Fibroblast of pulmonary artery (primary cell): ENCODE data around the gene TPST1.
"Not testable (repeated sequence)": the region's sequence is repeated elsewhere in the genome, so short reads cannot be mapped to it uniquely, and the experiment has no call there.

ENCODE experiments used
- DNase-seq: peaks from one replicate; pipeline ENCODE4 v3.0.0-alpha.2; 2010; ENCODE audit warnings: low read depth
- H3K4me3 ChIP-seq: replicated peaks from 2 replicates; pipeline ENCODE4 v1.5.1; 2011; ENCODE audit warnings: low read depth, mild to moderate bottlenecking, control low read depth, low read length, moderate library complexity
- TF ChIP-seq, protein P1 (sequence below): IDR thresholded peaks from 2 replicates; pipeline ENCODE4 v1.5.1; 2011; ENCODE audit warnings: mild to moderate bottlenecking, control low read depth, low read length, inconsistent platforms; ENCODE audit errors: missing control alignments

TPST1 gene

DNA sequence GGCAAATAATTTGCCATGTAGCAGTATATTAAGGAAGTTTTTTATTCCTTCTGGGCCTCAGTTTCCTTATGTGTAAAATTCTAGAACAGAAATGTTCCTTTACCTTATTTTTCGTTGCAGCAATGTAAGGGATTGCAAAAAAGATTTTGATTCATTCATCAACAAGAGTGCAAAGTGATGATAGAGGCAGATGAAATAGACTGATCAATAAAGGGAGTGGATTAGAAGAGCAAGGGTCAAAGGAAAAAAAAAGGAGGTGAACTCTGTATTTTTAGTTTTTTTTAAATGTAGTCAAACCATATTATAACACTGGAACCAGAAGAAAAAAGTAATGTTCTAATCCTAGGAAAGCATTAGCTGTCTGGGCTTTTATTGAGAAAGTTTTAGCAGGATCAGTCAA, 14.7 kb downstream of the TPST1 start:
- TF ChIP-seq, protein P1, sequence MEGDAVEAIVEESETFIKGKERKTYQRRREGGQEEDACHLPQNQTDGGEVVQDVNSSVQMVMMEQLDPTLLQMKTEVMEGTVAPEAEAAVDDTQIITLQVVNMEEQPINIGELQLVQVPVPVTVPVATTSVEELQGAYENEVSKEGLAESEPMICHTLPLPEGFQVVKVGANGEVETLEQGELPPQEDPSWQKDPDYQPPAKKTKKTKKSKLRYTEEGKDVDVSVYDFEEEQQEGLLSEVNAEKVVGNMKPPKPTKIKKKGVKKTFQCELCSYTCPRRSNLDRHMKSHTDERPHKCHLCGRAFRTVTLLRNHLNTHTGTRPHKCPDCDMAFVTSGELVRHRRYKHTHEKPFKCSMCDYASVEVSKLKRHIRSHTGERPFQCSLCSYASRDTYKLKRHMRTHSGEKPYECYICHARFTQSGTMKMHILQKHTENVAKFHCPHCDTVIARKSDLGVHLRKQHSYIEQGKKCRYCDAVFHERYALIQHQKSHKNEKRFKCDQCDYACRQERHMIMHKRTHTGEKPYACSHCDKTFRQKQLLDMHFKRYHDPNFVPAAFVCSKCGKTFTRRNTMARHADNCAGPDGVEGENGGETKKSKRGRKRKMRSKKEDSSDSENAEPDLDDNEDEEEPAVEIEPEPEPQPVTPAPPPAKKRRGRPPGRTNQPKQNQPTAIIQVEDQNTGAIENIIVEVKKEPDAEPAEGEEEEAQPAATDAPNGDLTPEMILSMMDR = no peak
- DNase-seq = no peak
- no peak overlapping the region for H3K4me3 ChIP-seq

DNA sequence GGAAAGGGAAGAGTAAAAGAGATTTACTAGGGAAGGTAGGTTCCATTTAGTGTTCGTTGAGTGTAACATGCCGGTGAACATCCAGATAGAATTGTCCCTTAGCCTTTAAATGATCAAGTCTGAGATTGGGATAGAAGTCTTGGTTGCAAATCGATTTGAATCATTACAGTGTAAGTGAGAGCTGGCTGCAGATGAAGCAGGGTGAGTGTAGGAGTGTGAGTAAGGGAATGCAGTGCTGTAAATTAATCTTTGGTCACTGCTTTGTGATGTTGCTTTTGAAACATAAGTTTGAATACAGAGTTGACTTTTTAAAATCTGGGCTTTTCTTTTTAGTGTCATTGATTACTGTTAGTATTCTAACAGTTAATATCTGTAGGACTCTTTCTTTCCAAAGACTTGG, 16.3 kb downstream of the TPST1 start:
- DNase-seq = no peak
- H3K4me3 ChIP-seq = no peak overlapping the region
- TF ChIP-seq, protein P1 = no peak

DNA sequence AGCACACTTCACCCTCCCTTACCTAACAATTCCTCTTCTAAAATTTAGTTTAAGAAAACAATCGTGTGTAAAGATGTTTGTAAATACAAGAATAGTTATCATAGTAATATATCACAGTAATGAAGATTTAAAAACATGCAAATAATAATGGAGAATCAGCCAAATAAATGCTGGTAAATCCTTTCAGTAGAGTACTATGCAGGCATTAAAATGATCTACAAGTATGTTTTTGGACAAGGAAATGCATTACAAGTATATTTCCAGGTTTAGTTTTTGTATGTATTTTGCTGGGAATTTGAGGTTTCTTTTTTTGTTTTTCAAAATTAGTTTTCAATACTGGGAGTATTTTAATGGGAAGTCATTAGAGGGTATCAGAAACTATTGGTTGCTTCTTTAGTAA, 22.7 kb downstream of the TPST1 start:
- TF ChIP-seq, protein P1 = no peak
- DNase-seq = no peak
- no peak overlapping the region for H3K4me3 ChIP-seq

DNA sequence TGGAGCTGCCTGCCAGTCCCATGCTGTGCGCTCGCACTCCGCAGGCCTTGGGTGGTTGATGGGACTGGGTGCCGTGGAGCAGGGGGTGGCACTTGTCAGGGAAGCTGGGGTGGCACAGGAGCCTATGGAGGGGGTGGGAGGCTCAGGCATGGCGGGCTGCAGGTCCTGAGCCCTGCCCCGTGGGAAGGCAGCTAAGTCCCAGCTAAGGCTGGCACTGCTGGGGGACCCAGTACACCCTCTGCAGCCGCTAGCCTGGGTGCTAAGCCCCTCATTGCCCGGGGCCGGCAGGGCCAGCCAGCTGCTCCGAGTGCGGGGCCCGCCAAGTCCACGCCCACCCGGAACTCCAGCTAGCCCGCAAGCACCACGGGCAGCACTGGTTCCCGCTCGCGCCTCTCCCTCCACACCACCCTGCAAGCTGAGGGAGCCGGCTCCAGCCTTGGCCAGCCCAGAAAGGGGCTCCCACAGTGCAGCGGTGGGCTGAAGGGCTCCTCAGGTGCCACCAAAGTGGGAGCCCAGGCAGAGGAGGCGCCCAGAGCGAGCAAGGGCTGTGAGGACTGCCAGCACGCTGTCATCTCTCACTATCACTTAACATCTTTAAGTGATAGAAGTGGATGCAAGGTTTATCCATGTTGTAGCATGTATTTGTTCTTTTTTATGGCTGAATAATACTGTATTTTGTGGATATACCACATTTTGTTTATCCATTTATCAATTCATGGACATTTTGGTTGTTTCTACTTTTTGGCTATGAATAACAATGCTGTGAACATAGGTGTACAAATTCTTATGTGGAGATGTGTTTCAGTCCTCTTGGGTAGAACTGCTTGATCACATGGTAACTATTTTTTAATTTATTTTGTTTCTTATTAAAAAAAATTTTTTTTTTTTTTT, 26.4 kb downstream of the TPST1 start:
- DNase-seq, H3K4me3 ChIP-seq: not testable (repeated sequence)

DNA sequence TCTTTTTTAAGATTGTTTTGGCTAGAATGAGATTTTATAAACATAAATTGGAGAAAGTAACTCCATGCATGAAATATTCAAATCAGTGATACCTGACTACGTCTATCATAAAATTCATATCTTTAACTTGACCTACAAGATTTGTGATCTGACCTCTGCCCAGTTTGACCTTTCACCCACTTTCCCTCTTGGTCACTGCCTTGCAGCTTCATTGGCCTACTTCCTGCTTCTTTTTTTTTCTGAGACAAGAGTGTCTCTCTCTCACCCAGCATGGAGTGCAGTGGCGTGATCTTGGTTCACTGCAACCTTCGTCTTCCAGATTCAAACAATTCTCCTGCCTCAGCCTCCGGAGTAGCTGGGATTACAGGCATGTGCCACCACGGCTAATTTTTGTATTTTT, 28.5 kb downstream of the TPST1 start:
- DNase-seq = no peak
- TF ChIP-seq, protein P1 = no peak
- no peak overlapping the region for H3K4me3 ChIP-seq

DNA sequence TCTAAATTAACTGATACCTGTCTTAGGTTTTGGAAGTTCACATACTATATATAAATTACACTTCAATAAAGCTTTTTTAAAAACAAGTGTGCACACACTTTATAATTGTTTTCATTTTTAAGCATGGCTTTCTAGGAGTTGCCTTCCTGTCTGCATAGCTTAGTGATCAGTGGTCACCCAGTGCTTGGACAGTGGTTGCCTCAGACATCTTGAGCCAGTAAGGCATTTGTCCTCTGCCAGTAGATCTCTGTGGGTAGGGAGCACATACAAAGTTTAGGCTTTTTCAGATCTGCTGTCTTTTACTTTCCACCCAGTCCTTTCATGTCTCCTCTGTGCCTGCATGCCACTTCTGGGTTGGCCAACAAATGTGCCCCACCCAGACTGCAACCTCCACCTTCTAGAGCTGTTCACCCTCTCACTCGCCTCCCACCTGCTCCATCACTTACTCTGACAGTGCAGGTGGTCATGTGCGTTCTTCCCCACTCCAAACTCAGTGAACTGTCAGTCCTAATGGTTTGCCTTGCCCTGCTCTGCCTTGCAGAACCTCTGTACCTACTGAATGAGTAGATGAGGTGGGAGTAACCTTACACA, 31.7 kb downstream of the TPST1 start:
- TF ChIP-seq, protein P1 = no peak
- H3K4me3 ChIP-seq = no peak overlapping the region
- no peak for DNase-seq

DNA sequence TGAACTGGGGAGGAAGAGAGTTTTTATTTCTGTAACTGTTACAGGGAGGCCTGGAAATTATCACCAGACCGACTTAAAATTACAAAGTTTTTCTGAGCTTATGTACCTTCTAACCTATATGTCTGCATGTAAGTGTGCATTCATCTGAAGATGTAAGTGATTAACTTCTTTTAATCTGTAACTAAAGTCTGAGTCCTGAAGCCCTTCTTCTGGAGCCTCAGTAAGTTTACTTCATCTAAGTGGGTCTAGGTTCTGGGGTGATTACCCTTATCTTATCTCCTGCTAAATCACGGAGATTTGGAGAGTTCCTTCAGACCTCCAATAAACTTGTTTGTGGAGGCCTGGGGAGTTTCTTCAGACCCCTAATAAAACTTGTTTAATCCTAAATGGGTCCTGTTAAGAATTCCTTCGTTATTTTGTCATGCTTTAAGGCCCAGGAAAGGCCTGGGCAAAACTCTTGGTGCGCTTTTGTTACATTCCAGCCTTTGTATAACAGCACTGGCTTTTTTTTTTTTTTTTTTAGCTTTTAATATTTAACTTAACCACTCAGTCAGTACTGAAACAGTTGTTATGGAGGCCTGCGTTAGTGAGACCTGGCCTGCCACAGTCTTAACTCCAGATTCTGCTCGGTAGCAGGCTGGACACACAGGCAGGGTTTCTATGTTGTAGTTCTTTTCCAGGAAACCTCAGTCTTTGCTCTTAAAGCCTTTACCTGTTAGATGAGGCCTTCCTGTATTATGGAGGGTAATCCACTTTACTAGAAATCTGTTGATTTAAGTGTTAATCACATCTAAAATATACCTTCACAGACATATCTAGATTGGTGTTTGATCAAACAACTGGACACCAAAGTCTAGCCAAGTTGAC, 33.0 kb downstream of the TPST1 start:
- TF ChIP-seq, protein P1 = no peak
- no peak overlapping the region for H3K4me3 ChIP-seq
- no peak for DNase-seq
